HL-60 (cell line): ENCODE measurements around the gene AMER1.
A peak's percentile ranks its signal among the peaks of the same experiment; 100 is the strongest.
"Not testable (repeated sequence)": the region's sequence is repeated elsewhere in the genome, so short reads cannot be mapped to it uniquely, and the experiment has no call there.

ENCODE experiments used
- DNase-seq, 2 experiments: peaks; one replicate each; pipeline ENCODE4 v3.0.0-alpha.2; 2010 to 2020; ENCODE audit warnings: low read depth in 1 of 2, low spot score in 1 of 2
- H3K27ac ChIP-seq: fragments of 250-450 bp; sonication (Bioruptor Pico); replicated peaks from 2 replicates; pipeline ENCODE4 v1.5.1; 2020; ENCODE audit warnings: mild to moderate bottlenecking, moderate library complexity
- H3K27me3 ChIP-seq: fragments of 250-450 bp; sonication (Bioruptor Pico); 2 replicates; pipeline ENCODE4 v1.5.1; 2021; ENCODE audit warnings: mild to moderate bottlenecking, moderate library complexity; ENCODE audit not compliant: insufficient read depth, poor library complexity, severe bottlenecking
- H3K4me3 ChIP-seq: replicated peaks from 2 replicates; pipeline ENCODE4 v1.5.1; 2011; ENCODE audit warnings: mild to moderate bottlenecking, control low read depth, low read length; ENCODE audit not compliant: insufficient read depth
- GABPA ChIP-seq: IDR thresholded peaks from 2 replicates; pipeline ENCODE4 v1.6.1; 2012; ENCODE audit warnings: low read depth
- POLR2AphosphoS5 ChIP-seq: IDR thresholded peaks from 2 replicates; pipeline ENCODE4 v1.6.1; 2012; ENCODE audit warnings: low read depth
- SPI1 ChIP-seq: IDR thresholded peaks from 2 replicates; pipeline ENCODE4 v1.6.1; 2012; ENCODE audit warnings: low read depth, mild to moderate bottlenecking, borderline replicate concordance
- TF ChIP-seq, protein P1 (sequence below): IDR thresholded peaks from 2 replicates; pipeline ENCODE4 v1.6.1; 2012; ENCODE audit warnings: low read depth; ENCODE audit not compliant: insufficient replicate concordance
- TF ChIP-seq, protein P2 (sequence below): IDR thresholded peaks from one replicate; pipeline ENCODE4 v1.5.1; 2011; ENCODE audit warnings: low read length, control low read depth, inconsistent platforms; ENCODE audit not compliant: insufficient read depth

The AMER1 gene

DNA sequence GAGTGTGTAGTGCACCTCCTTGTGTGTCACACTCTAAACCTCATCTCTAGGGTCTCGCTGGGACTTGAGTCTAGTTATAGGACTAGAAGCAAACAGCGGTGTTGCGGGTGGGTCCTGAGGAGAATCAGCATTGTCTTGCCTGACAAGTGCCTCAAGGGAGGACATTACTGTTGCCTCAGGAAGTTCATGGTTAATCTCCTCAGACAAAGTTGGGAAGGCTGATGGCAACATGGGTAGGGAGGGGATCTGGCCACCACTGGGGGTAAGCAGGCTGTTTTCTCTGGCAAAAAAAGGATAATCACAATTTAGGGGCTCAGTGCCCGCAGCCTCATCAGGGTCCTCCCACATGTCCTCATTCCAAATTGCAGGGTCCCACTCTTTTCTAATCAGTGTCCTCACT is 12.5 kb upstream of the AMER1 start:
- H3K27ac ChIP-seq: no peak overlapping the region
- H3K27me3 ChIP-seq: no peaks in the 10 kb centered on the region

DNA sequence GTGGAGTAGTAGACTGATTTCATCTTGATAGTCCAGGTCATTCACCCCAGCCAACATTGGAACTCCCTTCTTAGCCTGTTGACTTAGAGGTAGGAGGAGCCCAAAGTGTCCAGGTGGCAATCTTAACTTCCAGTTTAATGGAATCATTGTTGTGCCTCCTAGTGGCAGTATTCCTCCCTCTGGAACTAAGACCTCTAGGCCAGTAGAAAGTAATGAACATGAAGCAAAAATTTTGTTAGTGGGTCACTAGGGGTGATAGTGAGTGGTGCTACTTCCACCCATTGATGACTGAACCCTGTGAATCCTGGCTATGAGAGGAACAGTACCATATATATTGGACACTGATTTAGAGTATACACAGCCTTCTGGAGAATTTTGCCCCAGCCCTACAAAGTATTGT is 8.5 kb upstream of the AMER1 start:
- not testable (repeated sequence) for H3K4me3 ChIP-seq, H3K27me3 ChIP-seq, DNase-seq, H3K27ac ChIP-seq

More for the DNA sequence above, 12.5 kb upstream of the AMER1 start:
- TF ChIP-seq GABPA: no peak
- no peak for TF ChIP-seq SPI1
- TF ChIP-seq, protein P1, sequence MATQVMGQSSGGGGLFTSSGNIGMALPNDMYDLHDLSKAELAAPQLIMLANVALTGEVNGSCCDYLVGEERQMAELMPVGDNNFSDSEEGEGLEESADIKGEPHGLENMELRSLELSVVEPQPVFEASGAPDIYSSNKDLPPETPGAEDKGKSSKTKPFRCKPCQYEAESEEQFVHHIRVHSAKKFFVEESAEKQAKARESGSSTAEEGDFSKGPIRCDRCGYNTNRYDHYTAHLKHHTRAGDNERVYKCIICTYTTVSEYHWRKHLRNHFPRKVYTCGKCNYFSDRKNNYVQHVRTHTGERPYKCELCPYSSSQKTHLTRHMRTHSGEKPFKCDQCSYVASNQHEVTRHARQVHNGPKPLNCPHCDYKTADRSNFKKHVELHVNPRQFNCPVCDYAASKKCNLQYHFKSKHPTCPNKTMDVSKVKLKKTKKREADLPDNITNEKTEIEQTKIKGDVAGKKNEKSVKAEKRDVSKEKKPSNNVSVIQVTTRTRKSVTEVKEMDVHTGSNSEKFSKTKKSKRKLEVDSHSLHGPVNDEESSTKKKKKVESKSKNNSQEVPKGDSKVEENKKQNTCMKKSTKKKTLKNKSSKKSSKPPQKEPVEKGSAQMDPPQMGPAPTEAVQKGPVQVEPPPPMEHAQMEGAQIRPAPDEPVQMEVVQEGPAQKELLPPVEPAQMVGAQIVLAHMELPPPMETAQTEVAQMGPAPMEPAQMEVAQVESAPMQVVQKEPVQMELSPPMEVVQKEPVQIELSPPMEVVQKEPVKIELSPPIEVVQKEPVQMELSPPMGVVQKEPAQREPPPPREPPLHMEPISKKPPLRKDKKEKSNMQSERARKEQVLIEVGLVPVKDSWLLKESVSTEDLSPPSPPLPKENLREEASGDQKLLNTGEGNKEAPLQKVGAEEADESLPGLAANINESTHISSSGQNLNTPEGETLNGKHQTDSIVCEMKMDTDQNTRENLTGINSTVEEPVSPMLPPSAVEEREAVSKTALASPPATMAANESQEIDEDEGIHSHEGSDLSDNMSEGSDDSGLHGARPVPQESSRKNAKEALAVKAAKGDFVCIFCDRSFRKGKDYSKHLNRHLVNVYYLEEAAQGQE: no peak
- no peak for DNase-seq
- H3K4me3 ChIP-seq: no peak overlapping the region

- peak overlapping the region; percentile 90 for H3K27ac ChIP-seq
- peak overlapping the region; percentile 57 for H3K4me3 ChIP-seq
- TF ChIP-seq, protein P1: no peak
- no peak for TF ChIP-seq GABPA
- TF ChIP-seq SPI1: no peak
- no peak for TF ChIP-seq POLR2AphosphoS5
- TF ChIP-seq, protein P2, sequence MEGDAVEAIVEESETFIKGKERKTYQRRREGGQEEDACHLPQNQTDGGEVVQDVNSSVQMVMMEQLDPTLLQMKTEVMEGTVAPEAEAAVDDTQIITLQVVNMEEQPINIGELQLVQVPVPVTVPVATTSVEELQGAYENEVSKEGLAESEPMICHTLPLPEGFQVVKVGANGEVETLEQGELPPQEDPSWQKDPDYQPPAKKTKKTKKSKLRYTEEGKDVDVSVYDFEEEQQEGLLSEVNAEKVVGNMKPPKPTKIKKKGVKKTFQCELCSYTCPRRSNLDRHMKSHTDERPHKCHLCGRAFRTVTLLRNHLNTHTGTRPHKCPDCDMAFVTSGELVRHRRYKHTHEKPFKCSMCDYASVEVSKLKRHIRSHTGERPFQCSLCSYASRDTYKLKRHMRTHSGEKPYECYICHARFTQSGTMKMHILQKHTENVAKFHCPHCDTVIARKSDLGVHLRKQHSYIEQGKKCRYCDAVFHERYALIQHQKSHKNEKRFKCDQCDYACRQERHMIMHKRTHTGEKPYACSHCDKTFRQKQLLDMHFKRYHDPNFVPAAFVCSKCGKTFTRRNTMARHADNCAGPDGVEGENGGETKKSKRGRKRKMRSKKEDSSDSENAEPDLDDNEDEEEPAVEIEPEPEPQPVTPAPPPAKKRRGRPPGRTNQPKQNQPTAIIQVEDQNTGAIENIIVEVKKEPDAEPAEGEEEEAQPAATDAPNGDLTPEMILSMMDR: no peak
- no peaks in the 10 kb centered on the region for H3K27me3 ChIP-seq
- DNase-seq: no peak
Observed at GRCh38 chrX:64206556-64207162, 1.2 kb upstream of the AMER1 start.

DNA sequence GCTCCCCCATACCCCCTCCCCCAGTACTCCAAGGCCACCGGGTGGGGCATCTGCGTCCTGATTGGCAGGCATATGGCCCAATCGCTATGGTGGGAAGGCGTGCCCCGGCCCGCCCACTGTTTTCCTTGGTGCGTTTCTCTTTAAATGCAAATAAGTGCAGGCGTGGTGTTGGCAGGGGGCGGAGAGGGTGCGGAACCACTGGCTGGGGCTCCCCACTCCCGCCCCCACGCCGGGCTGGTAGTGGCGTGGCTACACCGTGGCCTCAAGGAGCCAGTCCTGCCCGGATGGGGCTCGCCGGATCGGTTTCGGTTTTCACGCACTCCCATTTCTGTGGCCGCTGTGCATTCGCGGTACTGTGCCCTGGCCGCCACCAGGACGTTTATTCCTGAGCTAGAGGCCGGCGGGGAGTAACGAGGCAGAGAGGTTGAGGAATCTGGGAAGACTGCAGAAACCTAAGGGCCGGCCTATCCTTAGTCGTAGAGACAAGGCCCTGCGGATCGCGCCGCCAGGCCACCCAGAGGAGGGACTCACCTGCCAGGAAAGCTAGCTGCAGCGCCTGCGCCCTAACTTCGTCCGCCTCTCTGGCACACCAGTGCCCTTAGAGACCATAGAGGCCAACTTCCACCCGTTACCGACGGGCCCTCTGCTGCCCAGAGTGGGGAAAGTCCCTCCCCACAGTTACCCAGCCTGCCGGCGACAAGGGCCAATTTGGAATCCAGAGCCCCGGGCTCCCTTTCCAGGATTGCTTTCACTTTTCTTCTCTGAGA is 410 bp upstream of the AMER1 start:
- peak; percentile 74 for TF ChIP-seq POLR2AphosphoS5
- TF ChIP-seq GABPA: no peak
- Histone ChIP-seq H3K27me3 (no peaks in the 10 kb centered on the region), H3K4me3 (peak overlapping the region; percentile 57), H3K27ac (peak overlapping the region; percentile 90)
- DNase-seq: peak; percentile 67 to 91

- no peak for TF ChIP-seq GABPA
- no peak for TF ChIP-seq SPI1
- TF ChIP-seq POLR2AphosphoS5: no peak
- TF ChIP-seq, protein P2: no peak
- TF ChIP-seq, protein P1: no peak
- H3K27me3 ChIP-seq: no peaks in the 10 kb centered on the region
- H3K27ac ChIP-seq: peak overlapping the region; percentile 90
- peak; percentile 12 to 15 for DNase-seq
- peak overlapping the region; percentile 57 for H3K4me3 ChIP-seq
Observed at GRCh38 chrX:64204701-64205440, 637 bp downstream of the AMER1 start.
